GM10248 (cell line): ENCODE results near the gene IL25.

Source experiments
- CTCF ChIA-PET: fragments of 300-600 bp; sonication (Branson Sonifier 250); formaldehyde crosslinking; extraction: SDS; loops from one replicate; lab custom pipeline; 2021; ENCODE audit warnings: antibody characterized with exemption; lab: Yijun Ruan, JAX
- POLR2A ChIA-PET: fragments of 350-650 bp; sonication (Branson Sonifier 250); formaldehyde crosslinking; extraction: SDS; loops from one replicate; lab custom pipeline; 2020; ENCODE audit warnings: antibody characterized with exemption; lab: Yijun Ruan, JAX
- DNase-seq: peaks from one replicate; pipeline ENCODE4 v3.0.0; 2012; ENCODE audit errors: extremely low spot score
- TF ChIP-seq, protein P1 (sequence below): IDR thresholded peaks from 2 replicates; pipeline ENCODE4 v1.5.1; 2012; ENCODE audit warnings: mild to moderate bottlenecking, low read depth; ENCODE audit errors: extremely low read depth, missing control alignments, control extremely low read depth

IL25 gene

DNA sequence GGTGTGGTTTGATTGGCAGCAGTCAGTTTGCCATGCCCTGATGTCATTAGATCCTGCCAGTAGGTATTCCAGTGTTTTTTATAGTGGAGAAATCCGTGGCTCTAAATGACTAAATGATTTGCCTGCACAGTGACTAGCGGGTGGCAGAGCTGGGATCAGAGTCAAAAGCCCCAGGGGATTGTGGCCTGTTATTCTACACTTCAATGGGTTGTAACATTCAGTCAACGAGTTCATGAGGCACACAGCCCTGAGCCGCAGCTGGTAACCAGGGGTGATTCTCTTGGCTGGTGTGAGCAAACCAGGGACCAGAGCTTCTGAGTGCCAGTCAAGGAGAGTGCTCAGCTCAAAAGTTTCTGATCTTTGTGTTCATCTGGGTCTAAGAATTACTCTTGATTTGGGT lies 33.6 kb downstream of the IL25 start:
- TF ChIP-seq, protein P1, sequence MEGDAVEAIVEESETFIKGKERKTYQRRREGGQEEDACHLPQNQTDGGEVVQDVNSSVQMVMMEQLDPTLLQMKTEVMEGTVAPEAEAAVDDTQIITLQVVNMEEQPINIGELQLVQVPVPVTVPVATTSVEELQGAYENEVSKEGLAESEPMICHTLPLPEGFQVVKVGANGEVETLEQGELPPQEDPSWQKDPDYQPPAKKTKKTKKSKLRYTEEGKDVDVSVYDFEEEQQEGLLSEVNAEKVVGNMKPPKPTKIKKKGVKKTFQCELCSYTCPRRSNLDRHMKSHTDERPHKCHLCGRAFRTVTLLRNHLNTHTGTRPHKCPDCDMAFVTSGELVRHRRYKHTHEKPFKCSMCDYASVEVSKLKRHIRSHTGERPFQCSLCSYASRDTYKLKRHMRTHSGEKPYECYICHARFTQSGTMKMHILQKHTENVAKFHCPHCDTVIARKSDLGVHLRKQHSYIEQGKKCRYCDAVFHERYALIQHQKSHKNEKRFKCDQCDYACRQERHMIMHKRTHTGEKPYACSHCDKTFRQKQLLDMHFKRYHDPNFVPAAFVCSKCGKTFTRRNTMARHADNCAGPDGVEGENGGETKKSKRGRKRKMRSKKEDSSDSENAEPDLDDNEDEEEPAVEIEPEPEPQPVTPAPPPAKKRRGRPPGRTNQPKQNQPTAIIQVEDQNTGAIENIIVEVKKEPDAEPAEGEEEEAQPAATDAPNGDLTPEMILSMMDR = no peak
- ChIA-PET CTCF (no interaction called here), POLR2A (no interaction called here)
- DNase-seq = no peak

DNA sequence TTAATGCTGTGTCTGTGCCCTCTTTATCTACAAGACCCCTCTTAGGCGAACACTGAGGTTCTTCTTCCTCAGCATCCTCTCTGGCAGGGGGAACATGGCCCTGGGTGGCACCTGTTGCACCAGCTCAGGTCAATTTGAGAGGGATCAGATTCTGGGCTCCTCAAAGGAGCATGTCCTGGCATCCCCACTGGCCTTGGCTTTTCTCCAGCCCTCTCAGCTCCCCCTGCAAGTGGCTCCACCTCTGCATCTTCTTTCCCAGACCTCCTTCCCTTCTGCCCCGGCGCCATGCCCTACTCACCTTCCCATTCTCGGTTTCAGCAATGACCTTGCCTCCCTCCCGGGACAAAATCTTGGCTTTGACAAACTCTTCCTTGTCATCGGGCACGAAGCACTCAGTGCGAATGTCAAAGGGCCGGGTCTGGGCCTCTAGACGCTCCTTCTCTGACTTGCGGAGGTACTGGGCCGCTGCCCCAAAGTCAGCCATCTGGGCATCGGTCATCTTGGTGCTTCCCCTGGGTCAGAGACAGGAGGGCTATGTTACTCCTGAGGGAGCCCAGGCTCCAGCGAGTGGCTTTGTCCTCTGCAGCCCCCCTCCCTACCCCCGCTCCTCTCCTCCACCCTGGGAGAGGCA lies 34.2 kb downstream of the IL25 start:
- DNase-seq = no peak
- ChIA-PET CTCF (no interaction called here), POLR2A (no interaction called here)
- TF ChIP-seq, protein P1 = no peak

DNA sequence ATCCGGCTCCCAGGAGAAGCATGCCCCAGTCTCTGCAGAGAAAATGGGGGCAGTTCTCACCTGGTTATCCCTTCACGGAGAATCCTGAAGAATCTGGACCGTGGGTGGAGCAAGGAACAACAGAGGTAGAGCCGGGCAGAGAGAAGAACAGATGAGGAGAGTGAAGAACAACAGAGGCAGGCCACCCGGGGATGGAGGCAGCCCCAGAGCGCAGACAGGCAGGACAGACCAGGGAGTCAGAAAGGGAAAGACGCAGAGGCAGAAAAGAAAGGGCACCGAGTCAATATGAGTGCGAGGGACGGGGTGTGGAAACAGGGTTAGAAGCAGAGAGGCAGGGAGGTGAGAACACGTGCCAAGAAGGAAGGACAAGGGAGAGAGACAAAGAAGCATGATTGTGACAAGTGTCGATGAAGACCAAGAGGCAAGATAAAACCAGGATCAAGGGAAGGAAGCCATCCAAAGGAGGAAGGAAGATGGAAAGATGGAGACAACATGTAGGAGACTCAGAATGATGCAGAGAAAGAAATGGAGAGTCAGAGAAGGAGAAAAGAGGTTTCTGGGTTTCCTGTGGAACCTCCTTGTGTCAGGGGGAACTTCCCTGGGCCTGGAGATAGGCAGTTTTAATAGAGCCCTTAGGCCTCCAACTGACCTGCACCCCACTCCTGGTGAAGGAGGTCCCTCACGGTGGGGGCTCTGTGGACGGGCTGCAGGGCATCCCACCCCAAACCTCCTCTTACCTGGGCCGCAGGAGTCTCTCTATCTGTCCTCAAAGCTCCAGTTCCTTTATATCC lies 35.1 kb downstream of the IL25 start, which contains the start of gene MYH6:
MYH6 (minus strand) TSS at position 758 of the 791 bp plus-strand sequence. CDS start 1,050 bp downstream, outside the sequence.
- TF ChIP-seq, protein P1 = no peak
- CTCF ChIA-PET = no interaction called here
- DNase-seq = no peak
- POLR2A ChIA-PET = no interaction called here

DNA sequence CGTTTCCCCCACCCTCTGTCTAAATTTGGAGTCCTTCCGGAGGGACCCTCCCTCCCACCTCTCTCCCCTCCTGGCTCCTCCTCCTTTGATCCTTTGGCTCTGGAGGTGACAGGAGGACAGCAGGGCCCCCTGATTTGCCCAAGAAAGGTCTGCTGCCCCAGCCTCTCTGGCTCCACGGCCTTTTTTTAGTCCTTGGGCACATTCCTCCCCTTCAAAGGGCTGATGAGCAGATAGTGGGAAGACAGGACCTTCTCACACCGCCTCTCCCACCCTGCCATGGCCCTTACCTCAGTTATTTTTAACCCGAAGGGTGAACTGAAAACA lies 35.7 kb downstream of the IL25 start:
- ChIA-PET POLR2A (no interaction called here), CTCF (no interaction called here)
- no peak for DNase-seq
- TF ChIP-seq, protein P1 = no peak

DNA sequence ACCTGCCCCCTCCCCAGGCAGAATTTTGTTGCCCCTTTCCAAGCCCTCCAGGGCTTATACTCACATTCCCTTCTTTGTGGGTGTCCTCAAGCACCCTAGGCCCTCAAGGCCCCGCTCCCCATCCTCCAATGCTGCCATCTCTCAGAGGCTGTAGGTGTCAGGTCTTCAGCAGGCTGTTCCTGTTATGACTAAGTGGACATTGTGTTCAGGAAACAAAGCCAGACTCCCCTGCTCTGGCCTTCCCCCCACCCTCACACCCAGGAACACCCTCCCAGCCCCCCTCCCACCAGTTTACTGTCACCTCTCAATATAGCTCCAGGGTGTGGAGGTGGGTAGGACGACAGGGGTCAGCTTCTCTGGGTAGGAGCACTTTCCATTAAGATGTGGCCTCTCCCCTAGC lies 36.9 kb downstream of the IL25 start:
- TF ChIP-seq, protein P1 = no peak
- POLR2A ChIA-PET = no interaction called here
- peak; percentile 66 for DNase-seq
- CTCF ChIA-PET = no interaction called here

DNA sequence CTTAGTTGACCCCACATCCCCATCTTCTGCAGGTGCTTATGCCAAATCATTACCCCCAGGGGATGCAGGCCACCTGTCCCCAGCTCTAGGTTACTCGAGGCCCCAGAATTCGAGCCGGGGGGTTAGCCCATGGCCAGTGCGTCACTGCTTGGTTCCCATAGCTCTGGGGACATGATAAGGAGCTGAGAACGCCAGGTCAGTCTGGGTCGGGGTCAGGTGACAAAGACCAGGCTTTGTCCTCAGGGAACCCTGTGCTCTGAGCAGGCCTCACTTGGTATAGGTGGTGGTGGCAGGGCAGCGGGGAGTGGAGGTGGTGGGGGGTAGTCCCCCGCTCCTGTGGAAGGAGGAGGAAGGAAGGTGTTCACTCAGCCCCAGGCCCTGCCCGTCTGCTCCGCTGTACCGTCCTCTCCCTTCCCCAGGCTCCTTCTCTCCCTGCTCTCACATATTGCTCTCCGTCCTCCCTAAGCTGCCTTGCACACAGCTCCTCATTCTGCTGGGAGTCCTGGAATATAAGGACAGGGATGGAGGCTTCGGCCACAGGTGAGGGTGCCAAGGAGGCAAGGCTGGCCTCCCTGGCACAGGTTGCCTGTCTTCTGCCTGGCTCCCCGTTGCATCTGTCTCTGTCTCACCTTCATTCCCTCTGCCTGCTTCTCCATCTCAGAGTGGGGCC lies 37.5 kb downstream of the IL25 start:
- CTCF ChIA-PET = interaction anchor here (0.8 to 1.1 kb wide), 2 partner anchors 8 to 22 kb away, joined by 3 read pairs; no protein-coding TSS in a partner anchor

More for the DNA sequence above, 37.5 kb downstream of the IL25 start:
- POLR2A ChIA-PET = no interaction called here
- TF ChIP-seq, protein P1 = no peak
- DNase-seq = no peak
